CD14-positive monocyte (primary cell): ENCODE data around the gene ZBTB44. TPM values are rescaled to one million over a fixed set of nuclear protein-coding genes. Genes with fewer than 3 reads are reported as not detected.
A peak's percentile ranks its signal among the peaks of the same experiment; 100 is the strongest.

ENCODE experiments used
- DNase-seq, 3 donors: peaks; one replicate each; pipeline ENCODE4 v3.0.0-alpha.2; 2011 to 2022
- H2AFZ ChIP-seq: 2 replicates; pipeline ENCODE4 v1.6.0; 2012; ENCODE audit warnings: mild to moderate bottlenecking, low read depth, low read length, inconsistent platforms; ENCODE audit not compliant: insufficient read depth, poor library complexity, severe bottlenecking
- H3K27ac ChIP-seq, 2 donors: 1 replicate in 1 of 2; 2 replicates in 1 of 2; pipeline ENCODE4 v1.5.1; 2012 to 2013; ENCODE audit warnings: low read length in 2 of 2, control low read depth in 1 of 2, inconsistent platforms in 1 of 2, low read depth in 1 of 2, mild to moderate bottlenecking in 1 of 2
- H3K27me3 ChIP-seq, 2 donors: one replicate each; pipeline versions ENCODE4 v1.6.0 to v1.6.1; 2011 to 2013; ENCODE audit warnings: low read length in 2 of 2; ENCODE audit not compliant: control insufficient read depth in 2 of 2, insufficient read depth in 2 of 2
- H3K36me3 ChIP-seq, 2 donors: replicated peaks in 1 of 2; 1 replicate in 1 of 2; 2 replicates in 1 of 2; pipeline versions ENCODE4 v1.5.1 to v1.6.1; 2012 to 2013; ENCODE audit warnings: low read length in 2 of 2, control low read depth in 1 of 2, inconsistent platforms in 1 of 2, mild to moderate bottlenecking in 1 of 2; ENCODE audit not compliant: insufficient read depth in 2 of 2, control insufficient read depth in 1 of 2
- H3K4me1 ChIP-seq, 2 donors: 1 replicate in 1 of 2; 2 replicates in 1 of 2; pipeline versions ENCODE4 v1.5.1 to v1.6.1; 2012 to 2013; ENCODE audit warnings: low read length in 2 of 2, control low read depth in 1 of 2, inconsistent platforms in 1 of 2, mild to moderate bottlenecking in 1 of 2, moderate library complexity in 1 of 2; ENCODE audit not compliant: insufficient read depth in 2 of 2, control insufficient read depth in 1 of 2
- H3K4me2 ChIP-seq: replicated peaks from 2 replicates; pipeline ENCODE3; 2012; ENCODE audit warnings: low read length, moderate library complexity, mild to moderate bottlenecking; ENCODE audit not compliant: poor library complexity, severe bottlenecking; ENCODE audit errors: extremely low read depth
- H3K4me3 ChIP-seq, 3 experiments: fragments of 200-600 bp in 1 of 3; sonication (generic) in 1 of 3; replicated peaks in 1 of 3; 1 replicate in 2 of 3; 2 replicates in 1 of 3; pipeline ENCODE4 v1.5.1; 2011 to 2013; ENCODE audit warnings: low read length in 3 of 3, mild to moderate bottlenecking in 3 of 3, control low read depth in 2 of 3, low read depth in 2 of 3, inconsistent platforms in 1 of 3, moderate library complexity in 1 of 3
- H3K79me2 ChIP-seq: 2 replicates; pipeline ENCODE4 v1.6.0; 2012; ENCODE audit warnings: mild to moderate bottlenecking, control low read depth, inconsistent platforms, low read length, moderate library complexity; ENCODE audit not compliant: insufficient read depth
- H3K9ac ChIP-seq: 2 replicates; pipeline ENCODE4 v1.6.0; 2017; ENCODE audit warnings: low read length, mild to moderate bottlenecking; ENCODE audit not compliant: insufficient read depth, poor library complexity, severe bottlenecking
- H3K9me3 ChIP-seq, 2 donors: replicated peaks in 1 of 2; 1 replicate in 1 of 2; 2 replicates in 1 of 2; pipeline versions ENCODE4 v1.5.1 to v1.6.1; 2012 to 2013; ENCODE audit warnings: low read length in 2 of 2, control low read depth in 1 of 2; ENCODE audit not compliant: control insufficient read depth in 1 of 2, insufficient read depth in 1 of 2
- H4K20me1 ChIP-seq: 2 replicates; pipeline ENCODE4 v1.6.0; 2012; ENCODE audit warnings: mild to moderate bottlenecking, low read length, control low read depth, moderate library complexity; ENCODE audit not compliant: insufficient read depth
- H3K27ac Mint-ChIP-seq, 7 donors: one replicate each; pipeline ENCODE4 v1.8.0; 2020; ENCODE audit warnings: mild to moderate bottlenecking in 7 of 7, mixed read lengths in 7 of 7, moderate library complexity in 6 of 7, inconsistent platforms in 2 of 7
- H3K27me3 Mint-ChIP-seq, 3 donors: one replicate each; pipeline ENCODE4 v1.8.0; 2021 to 2022; ENCODE audit warnings: low read depth in 3 of 3, mild to moderate bottlenecking in 3 of 3, mixed read lengths in 3 of 3, moderate library complexity in 3 of 3, inconsistent platforms in 1 of 3
- H3K36me3 Mint-ChIP-seq, 2 donors: one replicate each; pipeline ENCODE4 v1.8.0; 2020; ENCODE audit warnings: mixed read lengths in 2 of 2, inconsistent platforms in 1 of 2, mild to moderate bottlenecking in 1 of 2
- H3K4me1 Mint-ChIP-seq: one replicate; pipeline ENCODE4 v1.8.0; 2020; ENCODE audit warnings: mild to moderate bottlenecking, mixed read lengths
- H3K4me3 Mint-ChIP-seq, 2 donors: one replicate each; pipeline ENCODE4 v1.8.0; 2020; ENCODE audit warnings: mild to moderate bottlenecking in 2 of 2, mixed read lengths in 2 of 2, moderate library complexity in 1 of 2
- H3K9me3 Mint-ChIP-seq, 7 donors: one replicate each; pipeline ENCODE4 v1.8.0; 2020 to 2022; ENCODE audit warnings: mixed read lengths in 7 of 7, mild to moderate bottlenecking in 6 of 7, moderate library complexity in 6 of 7, inconsistent platforms in 2 of 7
- CTCF ChIP-seq: fragments of 200-600 bp; IDR thresholded peaks from one replicate; pipeline ENCODE4 v1.8.0; 2022; ENCODE audit warnings: antibody characterized with exemption, mild to moderate bottlenecking
- WGBS: methylation state at CpG from one replicate; pipeline ENCODE4 v1.1.5; 2013; ENCODE audit warnings: missing lambda C conversion rate; ENCODE audit not compliant: insufficient coverage; 5-methylcytosine and 5-hydroxymethylcytosine counted together
- intact Hi-C, 2 donors: fragments of 100-400 bp; cut with micrococcal nuclease; formaldehyde crosslinking; loops; one replicate each; pipeline versions ENCODE4 v1.15.0 to v1.15.1; 2023
- polyA plus RNA-seq, 3 donors: library from polyadenylated mRNA; depleted of rRNA in 1 of 3; unstranded in 2 of 3; stranded (reverse) in 1 of 3; fragments of 300-500 nt in 2 of 3; fragments of >200 nt in 1 of 3; fragmentation: Illumina TruSeq in 2 of 3; gene quantifications; 1 replicate in 2 of 3; 2 replicates in 1 of 3; pipeline ENCODE4 v1.2.3, GENCODE V29; 2012 to 2021

The ZBTB44 gene
- polyA plus RNA-seq, 3 donors, result 2.4 to 21.3 (median 2.7) TPM

GRCh38 chr11:130300567-130300966 lies 14.2 kb downstream of the ZBTB44 start:
- H3K79me2 ChIP-seq, result peaks cover 99% of the 10 kb centered on the region
- H3K4me2 ChIP-seq, result peak overlapping the region; percentile 1
- H3K27ac ChIP-seq, result peak overlapping the region in 1 of 2 donors; percentile 56
- intact Hi-C loops, result no loop called here
- no peaks in the 10 kb centered on the region for H3K27me3 ChIP-seq
- Mint-ChIP-seq H3K27ac (peak overlapping the region in 4 of 7 donors; percentile 37 to 71 (median 54)), H3K27me3 (no peaks in the 10 kb centered on the region), H3K36me3 (peaks cover 14 to 18% of the 10 kb centered on the region in 2 donors), H3K9me3 (peaks cover 0 to 6% (median 2%) of the 10 kb centered on the region in 7 donors), H3K4me3 (no peak overlapping the region), H3K4me1 (peaks cover 44% of the 10 kb centered on the region)
- no peak overlapping the region for H3K9ac ChIP-seq
- TF ChIP-seq CTCF, result no peak
- peaks cover 79% of the 10 kb centered on the region for H4K20me1 ChIP-seq
- H3K9me3 ChIP-seq, result no peaks in the 10 kb centered on the region
- H3K4me3 ChIP-seq, result no peak overlapping the region
- H3K36me3 ChIP-seq, result no peaks in the 10 kb centered on the region
- H3K4me1 ChIP-seq, result peaks cover 17 to 35% of the 10 kb centered on the region in 2 donors
- no CpG with 5 or more reads among the region's 1 CpG for WGBS
- peak in 2 of 3 donors; percentile 3 to 10 for DNase-seq
- H2AFZ ChIP-seq, result no peak overlapping the region

GRCh38 chr11:130299978-130300377 lies 14.7 kb downstream of the ZBTB44 start:
- Mint-ChIP-seq H3K27ac (peak overlapping the region in 3 of 7 donors; percentile 47 to 71 (median 51)), H3K4me3 (no peak overlapping the region), H3K27me3 (no peaks in the 10 kb centered on the region), H3K36me3 (peaks cover 11 to 23% of the 10 kb centered on the region in 2 donors), H3K4me1 (peaks cover 42% of the 10 kb centered on the region), H3K9me3 (peaks cover 0 to 1% (median 0%) of the 10 kb centered on the region in 7 donors)
- Histone ChIP-seq H3K27me3 (no peaks in the 10 kb centered on the region), H3K36me3 (no peaks in the 10 kb centered on the region), H3K27ac (peak overlapping the region in 1 of 2 donors; percentile 56), H3K4me2 (peak overlapping the region; percentile 1), H3K4me3 (no peak overlapping the region), H3K4me1 (peaks cover 17 to 35% of the 10 kb centered on the region in 2 donors), H4K20me1 (peaks cover 76% of the 10 kb centered on the region), H3K9me3 (no peaks in the 10 kb centered on the region), H3K9ac (no peak overlapping the region), H3K79me2 (peaks cover 99% of the 10 kb centered on the region), H2AFZ (no peak overlapping the region)
- 100% methylated on average over 1 of the region's 5 CpGs for WGBS
- no peak for DNase-seq
- no peak for TF ChIP-seq CTCF
- intact Hi-C loops, result no loop called here
